ENCODE results near the gene GDAP1L1.
"Not testable (repeated sequence)": the region's sequence is repeated elsewhere in the genome, so short reads cannot be mapped to it uniquely, and the experiment has no call there.

DNA sequence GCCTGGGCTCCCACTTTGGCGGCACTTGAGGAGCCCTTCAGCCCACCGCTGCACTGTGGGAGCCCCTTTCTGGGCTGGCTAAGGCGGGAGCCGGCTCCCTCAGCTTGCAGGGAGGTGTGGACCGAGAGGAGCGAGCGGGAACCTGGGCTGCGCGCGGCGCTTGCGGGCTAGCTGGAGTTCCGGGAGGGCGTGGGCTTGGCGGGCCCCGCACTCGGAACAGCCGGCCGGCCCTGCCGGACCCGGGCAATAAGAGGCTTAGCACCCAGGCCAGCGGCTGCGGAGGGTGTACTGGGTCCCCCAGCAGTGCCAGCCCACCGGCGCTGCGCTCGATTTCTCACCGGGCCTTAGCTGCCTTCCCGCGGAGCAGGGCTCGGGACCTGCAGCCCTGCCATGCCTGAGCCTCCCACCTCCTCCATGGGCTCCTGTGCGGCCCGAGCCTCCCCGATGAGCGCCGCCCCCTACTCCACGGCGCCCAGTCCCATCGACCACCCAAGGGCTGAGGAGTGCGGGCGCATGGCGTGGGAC lies 52.0 kb downstream of the GDAP1L1 start:
- TF ChIP-seq POLR2A (IDR thresholded peaks at IDR 0.05): not testable (repeated sequence)
- TF ChIP-seq, protein P1, sequence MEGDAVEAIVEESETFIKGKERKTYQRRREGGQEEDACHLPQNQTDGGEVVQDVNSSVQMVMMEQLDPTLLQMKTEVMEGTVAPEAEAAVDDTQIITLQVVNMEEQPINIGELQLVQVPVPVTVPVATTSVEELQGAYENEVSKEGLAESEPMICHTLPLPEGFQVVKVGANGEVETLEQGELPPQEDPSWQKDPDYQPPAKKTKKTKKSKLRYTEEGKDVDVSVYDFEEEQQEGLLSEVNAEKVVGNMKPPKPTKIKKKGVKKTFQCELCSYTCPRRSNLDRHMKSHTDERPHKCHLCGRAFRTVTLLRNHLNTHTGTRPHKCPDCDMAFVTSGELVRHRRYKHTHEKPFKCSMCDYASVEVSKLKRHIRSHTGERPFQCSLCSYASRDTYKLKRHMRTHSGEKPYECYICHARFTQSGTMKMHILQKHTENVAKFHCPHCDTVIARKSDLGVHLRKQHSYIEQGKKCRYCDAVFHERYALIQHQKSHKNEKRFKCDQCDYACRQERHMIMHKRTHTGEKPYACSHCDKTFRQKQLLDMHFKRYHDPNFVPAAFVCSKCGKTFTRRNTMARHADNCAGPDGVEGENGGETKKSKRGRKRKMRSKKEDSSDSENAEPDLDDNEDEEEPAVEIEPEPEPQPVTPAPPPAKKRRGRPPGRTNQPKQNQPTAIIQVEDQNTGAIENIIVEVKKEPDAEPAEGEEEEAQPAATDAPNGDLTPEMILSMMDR (IDR thresholded peaks at IDR 0.05 in 4 of 5, conservative IDR thresholded peaks at IDR 0.05 in 1 of 5): not testable (repeated sequence)
